HuH-7 (cell line): ENCODE data around the gene CRCP.
"Not testable (repeated sequence)": the region's sequence is repeated elsewhere in the genome, so short reads cannot be mapped to it uniquely, and the experiment has no call there.

ENCODE experiments used
- DNase-seq: peaks from one replicate; pipeline ENCODE4 v3.0.0; 2011; ENCODE audit warnings: low spot score

Gene CRCP

GRCh38 chr7:66114743-66115649, at the start of gene CRCP:
TSS of gene CRCP (plus strand) at chr7:66114847. CDS start at chr7:66114963, 116 bp downstream.
- DNase-seq: peak; percentile 90

- DNase-seq: no peak
Observed at GRCh38 chr7:66069732-66070131, 44.9 kb upstream of the CRCP start.

- DNase-seq: no peak
Observed at GRCh38 chr7:66070222-66070621, 44.4 kb upstream of the CRCP start.

- not testable (repeated sequence) for DNase-seq
Observed at GRCh38 chr7:66072208-66072607, 42.4 kb upstream of the CRCP start.

GRCh38 chr7:66075590-66076461, 38.8 kb upstream of the CRCP start, which contains the start of gene ASL:
TSS of gene ASL (plus strand) at chr7:66075819. CDS start at chr7:66076082, 263 bp downstream.
- DNase-seq: peak; percentile 100

- peak; percentile 92 for DNase-seq
Observed at GRCh38 chr7:66076462-66077329, 38.0 kb upstream of the CRCP start.

GRCh38 chr7:66078067-66078466, 36.6 kb upstream of the CRCP start:
- DNase-seq: no peak

- no peak for DNase-seq
Observed at GRCh38 chr7:66082083-66082482, 32.6 kb upstream of the CRCP start.

- no peak for DNase-seq
Observed at GRCh38 chr7:66082886-66083415, 31.7 kb upstream of the CRCP start.

- no peak for DNase-seq
Observed at GRCh38 chr7:66083677-66084076, 31.0 kb upstream of the CRCP start.

- DNase-seq: no peak
Observed at GRCh38 chr7:66088861-66089838, 25.5 kb upstream of the CRCP start.

GRCh38 chr7:66092654-66093053, 22.0 kb upstream of the CRCP start:
- no peak for DNase-seq

- DNase-seq: no peak
Observed at GRCh38 chr7:66095010-66095409, 19.6 kb upstream of the CRCP start.

- DNase-seq: no peak
Observed at GRCh38 chr7:66099232-66099550, 15.5 kb upstream of the CRCP start.

- DNase-seq: no peak
Observed at GRCh38 chr7:66099551-66100407, 14.9 kb upstream of the CRCP start.

GRCh38 chr7:66100408-66101050, 14.1 kb upstream of the CRCP start:
- DNase-seq: no peak

GRCh38 chr7:66102168-66102567, 12.5 kb upstream of the CRCP start:
- DNase-seq: not testable (repeated sequence)

- not testable (repeated sequence) for DNase-seq
Observed at GRCh38 chr7:66103994-66104393, 10.7 kb upstream of the CRCP start.

GRCh38 chr7:66105263-66105748, 9.3 kb upstream of the CRCP start:
- no peak for DNase-seq
